GM12891 (cell line): ENCODE results near the gene CCDC102A.

Source experiments
- POLR2A ChIP-seq: IDR thresholded peaks from 2 replicates; pipeline ENCODE4 v1.6.1; 2011; ENCODE audit warnings: low read depth, low read length, control low read depth
- TAF1 ChIP-seq: IDR thresholded peaks from 2 replicates; pipeline ENCODE4 v1.6.1; 2011; ENCODE audit warnings: low read depth, low read length, control low read depth

DNA sequence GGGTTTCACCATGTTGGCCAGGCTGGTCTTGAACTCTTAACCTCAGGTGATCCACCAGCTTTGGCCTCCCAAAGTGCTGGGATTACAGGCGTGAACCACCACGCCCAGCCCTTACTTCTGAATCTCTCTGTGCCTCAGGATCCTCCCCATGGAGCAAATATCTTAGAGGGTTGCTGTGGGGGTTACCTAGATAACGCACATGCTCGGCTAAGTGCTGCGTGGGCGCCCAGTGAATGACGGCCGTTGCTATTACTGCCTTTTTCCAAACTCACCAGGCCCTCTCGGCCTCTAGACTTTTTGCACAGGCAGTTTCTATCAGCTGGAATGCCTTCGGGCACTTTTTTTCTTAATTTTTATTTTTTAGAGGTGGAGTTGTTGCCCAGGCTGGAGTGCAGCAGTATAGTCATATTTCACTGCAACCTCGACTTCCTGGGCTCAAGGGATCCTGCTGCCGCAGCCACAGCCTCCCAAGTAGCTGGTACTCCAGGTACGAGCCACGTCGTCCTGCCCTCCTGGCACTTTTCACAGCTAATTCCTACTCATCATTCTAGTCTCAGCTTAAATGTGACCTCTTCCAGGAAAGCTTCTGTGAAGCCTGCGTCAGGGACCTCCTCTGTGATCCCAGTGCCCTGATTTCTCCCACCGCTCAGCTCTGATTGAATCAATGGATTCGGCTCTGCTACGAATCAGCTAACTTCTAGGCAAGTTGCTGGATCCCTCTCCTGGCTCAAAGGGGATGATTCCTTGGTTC is 8.6 kb downstream of the CCDC102A start:
- no peak for TF ChIP-seq POLR2A
- TF ChIP-seq TAF1, result no peak
